H54 (cell line): Measurements from ENCODE around the gene LRBA.

Experiments used
- DNase-seq: peaks from one replicate; pipeline ENCODE4 v3.0.0; 2011; ENCODE audit warnings: low spot score, mixed read lengths; ENCODE audit not compliant: insufficient read length
- FAIRE-seq: peaks from 3 replicates; lab custom pipeline; 2011; peaks lifted over from hg19 to GRCh38; lab: Jason Lieb, UNC
- POLR2A ChIP-seq: IDR thresholded peaks from 2 replicates; pipeline ENCODE4 v1.6.1; 2011; ENCODE audit warnings: low read depth, mild to moderate bottlenecking, low read length

LRBA gene

DNA sequence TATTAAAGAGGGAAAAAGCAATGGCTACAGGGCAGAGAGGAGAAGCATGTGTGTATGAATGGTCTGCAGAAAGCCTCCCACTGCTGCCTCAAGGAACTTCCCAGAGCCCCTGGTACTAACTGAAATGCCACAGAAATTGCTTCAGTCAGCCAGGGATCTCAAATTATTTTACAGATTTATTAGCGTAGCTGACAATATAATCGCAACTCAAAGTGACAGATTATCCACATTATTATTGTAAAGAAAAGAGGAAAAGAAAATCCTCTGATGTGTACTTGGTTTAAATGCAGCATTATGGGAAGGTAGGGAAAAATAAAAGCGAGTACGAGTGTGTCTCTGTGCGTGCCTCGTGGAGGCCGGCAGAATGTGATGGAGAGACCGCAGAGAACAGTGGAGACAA lies 734.1 kb downstream of the LRBA start:
- FAIRE-seq = no peak

DNA sequence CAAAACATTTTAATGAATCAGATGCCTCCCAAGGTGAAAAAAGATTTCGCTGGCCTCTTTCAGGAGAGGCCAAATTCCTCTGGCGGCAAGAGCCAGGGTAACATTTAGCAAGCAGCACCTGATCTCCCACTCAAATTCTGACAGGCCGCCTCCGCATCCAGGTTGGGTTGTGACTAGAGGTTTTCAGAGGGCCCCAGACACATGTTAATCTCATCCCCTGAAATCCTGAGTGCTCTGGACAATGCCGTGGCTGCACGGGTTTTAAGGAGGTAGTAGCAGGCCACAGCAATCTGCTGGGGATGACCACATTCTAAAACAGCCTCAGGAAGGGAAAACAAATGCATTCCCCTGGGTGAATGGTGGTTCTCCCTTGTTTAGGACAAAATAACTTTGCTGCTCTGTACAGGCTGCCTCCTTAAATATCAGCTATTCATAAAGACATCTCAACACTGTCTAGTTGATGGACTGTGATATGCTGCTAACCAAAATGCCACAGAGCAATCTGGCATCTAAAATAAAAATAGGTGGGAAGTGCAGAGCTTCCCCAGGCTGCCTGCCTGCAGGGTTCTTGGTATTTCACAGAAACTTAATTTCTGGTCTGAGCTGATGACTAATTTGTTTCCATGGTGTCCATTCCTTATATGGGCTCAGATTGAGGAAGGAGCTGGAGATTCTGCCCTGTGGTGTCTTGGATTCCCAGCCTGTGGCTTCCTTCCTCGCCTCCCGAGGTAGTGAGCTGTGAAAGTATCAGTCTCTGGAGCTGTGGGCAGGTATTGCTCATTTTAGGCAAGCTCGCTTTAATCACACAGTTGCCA lies 734.8 kb downstream of the LRBA start:
- no peak for TF ChIP-seq POLR2A
- FAIRE-seq = no peak
- peak; percentile 21 for DNase-seq

More for the DNA sequence above, 734.1 kb downstream of the LRBA start:
- TF ChIP-seq POLR2A = no peak
- DNase-seq = no peak

GRCh38 chr4:150278206-150278605 lies 736.9 kb downstream of the LRBA start:
- FAIRE-seq (no peak), DNase-seq (no peak)
- TF ChIP-seq POLR2A = no peak

GRCh38 chr4:150268444-150268843 lies 746.6 kb downstream of the LRBA start:
- DNase-seq (no peak), FAIRE-seq (no peak)
- TF ChIP-seq POLR2A = no peak

- FAIRE-seq = no peak
- no peak for TF ChIP-seq POLR2A
- no peak for DNase-seq
Measured at GRCh38 chr4:150265806-150266205, 749.3 kb downstream of the LRBA start.

DNA sequence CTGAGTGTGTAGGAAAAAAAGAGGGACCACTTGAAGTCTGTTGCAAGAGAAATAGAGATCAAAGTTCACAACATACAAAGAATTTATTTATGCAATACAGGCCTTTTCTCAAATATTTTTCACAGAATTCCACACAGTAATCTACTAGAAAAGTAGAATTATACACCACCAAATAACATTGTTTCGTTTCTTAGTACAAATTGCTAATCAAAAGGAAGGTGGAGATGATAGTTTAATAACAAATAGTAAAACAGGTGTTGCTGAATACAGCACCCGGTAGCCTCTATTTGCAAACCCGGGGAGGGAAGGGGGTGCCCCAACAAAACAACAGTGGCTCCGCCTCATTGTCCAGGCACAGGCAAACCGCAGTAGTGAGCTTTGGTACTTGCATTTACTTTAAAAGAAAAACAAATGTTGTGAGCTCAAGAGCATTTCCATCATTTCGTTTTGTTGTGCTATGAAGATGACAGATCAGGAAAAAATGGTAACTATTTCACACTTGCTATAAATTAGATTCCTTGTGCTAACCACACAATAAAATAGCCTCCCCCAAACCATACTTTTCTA lies 750.4 kb downstream of the LRBA start:
- DNase-seq = no peak
- TF ChIP-seq POLR2A = no peak
- FAIRE-seq = no peak

DNA sequence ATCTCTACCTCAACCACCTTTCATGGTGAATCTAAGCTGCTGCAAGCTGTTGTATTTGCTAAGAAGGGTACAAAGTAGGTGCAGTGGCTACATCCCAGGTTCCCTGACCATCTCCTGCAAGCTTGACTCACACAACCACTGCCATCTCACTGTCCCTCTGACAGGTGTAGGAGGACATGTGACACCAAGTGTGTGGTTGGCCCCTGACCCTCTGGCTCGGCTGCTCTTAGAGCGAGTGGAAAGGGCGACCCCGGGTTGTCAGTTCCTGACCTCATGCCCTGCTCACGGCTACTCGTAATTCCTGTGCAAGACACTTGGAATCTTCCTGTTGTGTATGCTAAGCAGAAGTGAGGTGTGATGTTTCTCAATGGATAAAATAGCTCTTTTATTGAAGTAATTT lies 752.5 kb downstream of the LRBA start:
- DNase-seq (no peak), FAIRE-seq (no peak)
- no peak for TF ChIP-seq POLR2A

- FAIRE-seq = no peak
- TF ChIP-seq POLR2A = no peak
- DNase-seq = no peak
Measured at GRCh38 chr4:150261571-150261970, 753.5 kb downstream of the LRBA start.

DNA sequence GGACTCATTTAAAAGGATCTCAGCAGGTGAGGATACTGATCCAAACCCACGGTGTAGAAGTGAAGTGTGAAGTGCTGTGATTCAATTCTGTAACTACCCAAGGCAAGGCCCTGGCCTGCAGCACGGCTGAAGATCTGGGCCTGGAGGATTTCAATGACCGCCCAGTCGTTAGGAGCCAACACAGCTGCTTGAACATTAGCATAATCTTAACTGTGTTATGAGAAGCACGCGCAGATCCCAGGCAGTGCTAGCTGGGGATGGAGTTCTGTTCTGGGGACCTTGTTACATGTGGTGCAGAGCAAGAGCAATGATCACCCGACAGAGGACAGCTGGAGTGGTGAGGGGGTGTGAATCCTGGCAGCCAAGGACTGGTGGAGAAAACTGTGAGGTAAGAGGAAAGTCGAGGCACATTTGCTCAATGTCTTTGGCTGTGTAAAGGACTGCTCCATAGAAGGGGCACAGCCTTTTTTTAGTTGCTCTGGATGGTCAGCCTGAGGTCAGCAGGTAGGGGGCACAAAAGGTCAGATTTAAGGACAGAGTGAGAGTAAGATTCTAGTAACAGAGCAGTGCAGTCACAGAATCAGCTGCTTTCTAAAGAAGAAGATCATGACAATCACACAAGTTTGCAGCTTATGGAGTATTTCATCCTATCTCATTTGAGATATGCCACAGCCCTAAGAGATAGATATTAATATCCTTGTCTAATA lies 755.1 kb downstream of the LRBA start:
- no peak for FAIRE-seq
- TF ChIP-seq POLR2A = no peak
- DNase-seq = no peak

DNA sequence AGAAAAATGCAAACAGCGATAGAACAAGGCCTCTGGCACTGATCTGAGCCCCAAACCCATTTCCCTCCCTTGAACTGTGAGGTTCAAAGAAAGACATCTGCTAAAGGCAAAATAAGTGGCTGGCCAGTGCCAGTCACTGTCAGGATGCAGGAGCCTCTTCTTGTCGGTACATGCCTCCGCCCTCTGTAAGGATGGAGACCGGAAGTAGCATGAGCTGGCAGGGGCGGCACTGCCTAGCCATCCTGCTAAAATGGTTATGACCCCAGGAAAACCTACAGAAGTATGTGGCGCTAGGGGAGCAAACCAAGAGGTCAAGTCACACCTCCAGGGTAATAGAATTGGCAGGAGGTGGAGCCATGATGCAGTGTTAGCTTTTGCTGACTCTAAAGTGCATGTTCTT lies 756.5 kb downstream of the LRBA start:
- TF ChIP-seq POLR2A = no peak
- FAIRE-seq (no peak), DNase-seq (no peak)

- TF ChIP-seq POLR2A = no peak
- FAIRE-seq (no peak), DNase-seq (no peak)
Measured at GRCh38 chr4:150256841-150257730, 758.0 kb downstream of the LRBA start.

- DNase-seq (no peak), FAIRE-seq (no peak)
- TF ChIP-seq POLR2A = no peak
Measured at GRCh38 chr4:150256225-150256620, 758.9 kb downstream of the LRBA start.

GRCh38 chr4:150255610-150256224 lies 759.4 kb downstream of the LRBA start:
- FAIRE-seq (no peak), DNase-seq (no peak)
- no peak for TF ChIP-seq POLR2A
